Measurements from ENCODE around the gene S100A5. TPM values are rescaled to one million over a fixed set of nuclear protein-coding genes. Genes with fewer than 3 reads are reported as not detected.

Gene S100A5
- total and polyA plus RNA-seq, 2 of the 8 experiments (the other 6 are each of a cell fraction or from before 2014, with no cell fraction given), result not detected

DNA sequence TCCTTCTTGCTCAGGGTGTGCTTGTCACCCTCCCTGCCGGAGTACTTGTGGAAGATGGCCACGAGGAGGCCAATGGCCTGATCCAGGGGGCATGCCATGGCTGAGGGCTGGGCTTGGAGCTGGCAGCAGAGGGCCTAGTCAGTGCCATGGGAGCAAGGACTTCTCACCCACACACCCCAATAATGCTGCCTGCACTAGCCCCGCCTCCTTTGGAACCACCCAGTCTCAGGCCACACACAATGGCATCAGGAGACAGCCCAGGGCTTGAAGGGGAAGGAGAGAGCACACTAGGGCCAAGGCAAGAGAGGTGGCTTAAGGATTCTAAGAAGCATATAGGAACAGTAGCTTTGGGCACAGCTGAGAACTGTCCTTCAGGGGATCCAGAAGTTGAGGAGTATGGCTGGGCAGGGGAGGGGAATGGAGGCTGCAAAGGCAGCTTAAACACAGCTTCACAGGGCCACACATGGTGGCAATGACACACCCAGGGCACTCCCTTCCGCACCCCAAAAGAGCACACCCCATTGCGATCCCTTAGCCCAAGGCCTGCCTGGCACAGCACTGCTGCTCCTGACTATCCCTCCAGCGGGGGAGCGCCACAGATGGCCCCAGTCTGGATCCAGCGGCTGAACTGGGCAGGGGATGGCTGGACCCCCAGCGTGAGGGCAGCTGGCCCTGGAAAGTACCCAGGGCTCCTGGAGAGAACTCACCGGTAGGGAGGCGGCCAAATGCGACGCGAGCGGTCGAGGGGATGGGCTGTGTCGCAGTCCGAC lies 5.3 kb downstream of the S100A5 start, which contains the start of gene S100A6:
Gene S100A6 (minus strand): TSS at position 750 of the 770 bp plus-strand sequence. CDS start 652 bp downstream, at position 98.
- Histone ChIP-seq H3K23me2 (ENCODE audit: low read depth, low read length) (peaks cover 2% of the 10 kb centered on the region), H4K8ac (ENCODE audit: extremely low read depth, insufficient read depth, low read length) (peak within 1 kb of the TSS; percentile 32), H2BK120ac (replicated peaks; ENCODE audit: low read depth, low read length) (peak within 1 kb of the TSS; percentile 40), H3K27me3 (replicated peaks in 1 of 4; ENCODE audit: control insufficient read depth in 3 of 4, extremely low read depth in 1 of 4, insufficient read depth in 3 of 4, low read length in 3 of 4) (peaks cover 0 to 19% (median 6%) of the 10 kb centered on the region in 4 experiments; a peak in 5 of 7 replicates), H3K79me1 (ENCODE audit: low read depth, low read length) (no peaks in the 10 kb centered on the region), H2BK5ac (ENCODE audit: low read depth, low read length) (peak within 1 kb of the TSS; percentile 62; the same call in 1 of the 2 replicates), H3K9me3 (ENCODE audit: insufficient read depth in 2 of 2, low read depth in 1 of 2, low read length in 1 of 2) (no peaks in the 10 kb centered on the region), H3K27ac (ENCODE audit: low read depth, low read length) (no peak within 1 kb of the TSS), H3K23ac (ENCODE audit: insufficient read length) (no peak within 1 kb of the TSS), H3K79me2 (ENCODE audit: control insufficient read depth in 1 of 2, insufficient read depth in 2 of 2, low read length in 2 of 2) (no peaks in the 10 kb centered on the region), H2BK15ac (ENCODE audit: low read length) (peak within 1 kb of the TSS; percentile 74), H3K4me2 (ENCODE audit: insufficient read depth in 1 of 2, low read depth in 2 of 2, low read length in 2 of 2) (peak within 1 kb of the TSS; percentile 74 to 75), H4K20me1 (replicated peaks in 1 of 2; ENCODE audit: control insufficient read depth in 1 of 2, insufficient read depth in 2 of 2, low read length in 2 of 2) (no peaks in the 10 kb centered on the region), H3K36me3 (ENCODE audit: control insufficient read depth in 2 of 4, insufficient read depth in 4 of 4, low read length in 3 of 4) (no peaks in the 10 kb centered on the region), H3K14ac (ENCODE audit: insufficient read length) (no peak within 1 kb of the TSS), H3K56ac (replicated peaks; ENCODE audit: insufficient read length, low read depth, low read length) (no peak within 1 kb of the TSS), H4K91ac (replicated peaks; ENCODE audit: insufficient read length, low read length) (peak within 1 kb of the TSS; percentile 92), H2BK20ac (ENCODE audit: low read length) (peak within 1 kb of the TSS; percentile 74; the same call in 1 of the 2 replicates), H3K18ac (ENCODE audit: extremely low read depth, low read length) (peak within 1 kb of the TSS; percentile 82), H2AK5ac (ENCODE audit: low read depth, low read length) (0 out of 2 replicates have a peak within 1 kb of the TSS, but pooled peaks have one; percentile 7), H2BK12ac (ENCODE audit: low read depth, low read length) (peak within 1 kb of the TSS; percentile 96; the same call in 1 of the 2 replicates), H3K9ac (replicated peaks in 1 of 4; ENCODE audit: extremely low read depth in 1 of 4, low read depth in 3 of 4, low read length in 3 of 4) (no peak within 1 kb of the TSS; a peak in 1 of 7 replicates), H3K4ac (replicated peaks; ENCODE audit: insufficient read length, low read depth, low read length) (peak within 1 kb of the TSS; percentile 58), H4K5ac (ENCODE audit: insufficient read length, low read depth, low read length) (peak within 1 kb of the TSS; percentile 37), H3K4me1 (replicated peaks in 1 of 4; ENCODE audit: control insufficient read depth in 3 of 4, insufficient read depth in 4 of 4, low read length in 3 of 4) (peaks cover 15 to 38% (median 24%) of the 10 kb centered on the region in 4 experiments), H3K4me3 (ENCODE audit: extremely low read depth in 1 of 4, insufficient read depth in 2 of 4, low read depth in 3 of 4, low read length in 4 of 4) (peak within 1 kb of the TSS; percentile 32 to 55 (median 40); a peak in 6 of 8 replicates), H2AFZ (ENCODE audit: low read length) (peak within 1 kb of the TSS; percentile 90; the same call in 1 of the 2 replicates)
- no peak for FAIRE-seq
- WGBS, 2 experiments (ENCODE audit: extremely low coverage in 1 of 2, insufficient coverage in 1 of 2, insufficient read length in 1 of 2, insufficient replicate concordance in 2 of 2, low coverage in 1 of 2, low lambda C conversion rate in 2 of 2, missing lambda C conversion rate in 1 of 2), result 43% methylated on average over 11 of the region's 18 CpGs; no CpG with 5 or more reads in 1 of the 2 experiments
- DNase-seq (ENCODE audit: low read depth in 1 of 2, low spot score in 2 of 2), result no peak
- CTCF ChIA-PET (ENCODE audit: partially characterized antibody), result interaction anchor here (0.6 to 10.2 kb wide), 15 partner anchors 10 to 183 kb away, joined by 3 to 165 read pairs (median 8); partner anchors contain the start of genes CHTOP, S100A1, S100A13 and S100A14
- POLR2A ChIA-PET (ENCODE audit: partially characterized antibody), result interaction anchor here (0.6 to 3.3 kb wide), 13 partner anchors 10 to 99 kb away, joined by 3 to 17 read pairs (median 4); partner anchors contain the start of genes CHTOP, S100A1, S100A13 and S100A16
- peak; percentile 2 for TF ChIP-seq EZH2 (IDR thresholded peaks at IDR 0.05; ENCODE audit: low read depth, low read length, severe bottlenecking)

Measured in H1 (cell line).